ENCODE measurements around the gene HNRNPR. TPM values are rescaled to one million over a fixed set of nuclear protein-coding genes. Genes with fewer than 3 reads are reported as not detected.
A peak's percentile ranks its signal among the peaks of the same experiment; 100 is the strongest.

Gene HNRNPR
- total RNA-seq, 1 donor: 81.9 TPM

- H3K4me1 ChIP-seq (ENCODE audit: insufficient read depth, low read length): no peaks in the 10 kb centered on the region
- H3K27me3 ChIP-seq (ENCODE audit: insufficient read depth, low read length): no peaks in the 10 kb centered on the region
- peaks cover 30% of the 10 kb centered on the region for H3K9me3 ChIP-seq (ENCODE audit: low read depth, low read length)
- H3K4me3 ChIP-seq (ENCODE audit: low read length): no peak overlapping the region
These were observed 13.2 kb upstream of the HNRNPR start for GRCh38 chr1:23357138-23357908.

DNA sequence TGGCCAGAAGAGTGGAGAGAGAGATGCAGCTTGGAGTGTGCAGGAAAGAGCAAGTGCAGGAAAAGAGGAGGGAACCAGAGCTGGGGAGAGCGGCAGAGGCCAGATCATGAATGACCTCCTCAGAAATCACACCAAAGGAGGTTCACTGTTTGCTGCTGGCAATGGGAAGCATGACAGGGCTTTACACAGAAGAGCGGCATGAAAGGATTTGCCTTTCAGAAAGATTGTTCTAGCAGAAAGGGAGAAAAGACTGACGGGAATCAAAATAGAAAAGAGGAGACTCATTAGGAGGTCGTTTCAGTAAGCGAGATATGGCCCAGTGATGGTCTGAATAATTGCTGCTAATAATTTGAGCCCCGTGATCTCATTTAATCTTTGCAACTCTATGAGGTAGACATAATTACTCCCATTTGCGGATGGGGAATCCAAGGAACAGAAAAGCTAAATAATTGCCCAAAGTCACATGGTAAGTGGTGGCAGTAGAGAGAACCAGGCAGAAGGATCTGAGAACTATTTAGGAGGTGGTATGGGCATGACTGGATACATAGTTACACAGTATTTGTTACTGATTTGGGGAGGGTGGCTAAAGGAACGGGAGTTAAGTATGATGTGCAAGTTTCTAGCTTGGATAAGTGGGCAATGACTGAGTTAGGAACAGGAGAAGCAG is 12.5 kb upstream of the HNRNPR start:
- Histone ChIP-seq H3K4me1 (ENCODE audit: insufficient read depth, low read length) (no peaks in the 10 kb centered on the region), H3K27me3 (ENCODE audit: insufficient read depth, low read length) (no peaks in the 10 kb centered on the region), H3K9me3 (ENCODE audit: low read depth, low read length) (peaks cover 23% of the 10 kb centered on the region), H3K4me3 (ENCODE audit: low read length) (no peak overlapping the region)

DNA sequence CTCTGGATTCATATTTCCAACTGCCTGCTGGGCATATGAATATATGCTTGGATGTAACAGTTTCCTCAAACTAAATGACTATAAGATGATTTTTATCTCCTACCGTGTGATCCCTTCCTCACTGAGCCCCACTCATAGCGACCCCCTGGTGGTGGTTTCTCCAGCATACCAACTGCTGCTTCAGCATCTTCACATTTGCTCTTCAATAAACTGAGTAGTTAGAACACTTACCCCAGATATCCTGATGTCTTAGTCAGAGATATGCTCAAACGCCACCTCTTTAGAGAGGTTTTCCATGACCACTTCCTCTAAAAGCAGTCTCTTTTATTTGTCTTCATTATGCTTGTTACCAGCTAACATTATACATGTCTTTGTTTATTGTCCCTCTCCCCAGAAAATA is 10.2 kb upstream of the HNRNPR start:
- Histone ChIP-seq H3K4me1 (ENCODE audit: insufficient read depth, low read length) (no peaks in the 10 kb centered on the region), H3K4me3 (ENCODE audit: low read length) (no peak overlapping the region), H3K9me3 (ENCODE audit: low read depth, low read length) (no peaks in the 10 kb centered on the region), H3K27me3 (ENCODE audit: insufficient read depth, low read length) (no peaks in the 10 kb centered on the region)

GRCh38 chr1:23352096-23352695 is 8.1 kb upstream of the HNRNPR start:
- Histone ChIP-seq H3K9me3 (ENCODE audit: low read depth, low read length) (no peaks in the 10 kb centered on the region), H3K27me3 (ENCODE audit: insufficient read depth, low read length) (no peaks in the 10 kb centered on the region), H3K4me3 (ENCODE audit: low read length) (no peak overlapping the region), H3K4me1 (ENCODE audit: insufficient read depth, low read length) (no peaks in the 10 kb centered on the region)

- H3K27me3 ChIP-seq (ENCODE audit: insufficient read depth, low read length): no peaks in the 10 kb centered on the region
- peaks cover 30% of the 10 kb centered on the region for H3K4me1 ChIP-seq (ENCODE audit: insufficient read depth, low read length)
- no peaks in the 10 kb centered on the region for H3K9me3 ChIP-seq (ENCODE audit: low read depth, low read length)
- H3K4me3 ChIP-seq (ENCODE audit: low read length): no peak overlapping the region
These were observed 1.8 kb upstream of the HNRNPR start for GRCh38 chr1:23345920-23346319.

GRCh38 chr1:23344987-23345472 is 946 bp upstream of the HNRNPR start:
- peak overlapping the region; percentile 60 for H3K4me3 ChIP-seq (ENCODE audit: low read length)

DNA sequence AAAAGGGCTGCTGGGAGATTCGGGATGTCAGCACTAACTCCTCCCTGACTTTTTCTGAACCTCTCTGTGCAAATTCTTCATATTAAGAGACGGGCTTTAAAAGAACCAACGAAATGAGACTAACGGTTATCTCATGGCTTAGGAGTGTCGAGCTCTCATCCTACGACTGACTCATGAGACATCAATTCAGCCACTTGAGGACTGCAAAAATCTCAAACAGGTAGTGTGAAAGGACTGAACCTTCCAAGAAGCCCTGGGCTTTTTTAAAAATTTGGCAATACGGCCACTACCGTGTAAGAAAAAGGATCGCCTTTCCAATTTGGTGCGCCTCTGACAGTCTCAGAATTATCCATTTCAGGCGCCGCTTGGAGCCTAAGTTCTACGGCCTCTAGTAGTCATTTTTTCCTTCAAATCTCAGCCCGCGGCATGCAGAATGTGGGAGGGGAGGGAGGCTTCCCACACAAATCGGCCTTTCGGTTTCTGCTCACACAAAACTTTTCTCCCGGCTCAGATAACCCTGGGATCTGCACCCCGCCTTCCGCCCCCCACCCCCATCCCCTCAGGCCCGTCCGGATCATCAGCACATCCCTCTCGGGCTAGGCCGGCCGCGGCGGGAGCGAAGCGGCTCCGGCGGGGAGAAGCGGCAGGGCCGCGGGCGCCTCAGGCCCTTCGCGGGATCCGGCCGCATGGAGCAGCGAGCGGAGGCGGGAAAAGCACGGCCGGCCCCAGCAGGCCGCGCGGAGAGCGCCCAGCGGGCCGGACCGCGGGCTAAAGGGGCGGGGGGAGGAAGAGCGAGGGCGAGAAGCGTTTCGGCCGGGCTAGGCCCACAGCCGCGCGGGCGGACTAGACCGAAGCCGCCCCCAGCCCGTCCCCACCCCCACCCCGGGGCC is 618 bp downstream of the HNRNPR start:
- H3K4me1 ChIP-seq (ENCODE audit: insufficient read depth, low read length): peaks cover 33% of the 10 kb centered on the region
- H3K9me3 ChIP-seq (ENCODE audit: low read depth, low read length): no peaks in the 10 kb centered on the region
- H3K27me3 ChIP-seq (ENCODE audit: insufficient read depth, low read length): no peaks in the 10 kb centered on the region
- peak overlapping the region; percentile 60 for H3K4me3 ChIP-seq (ENCODE audit: low read length)

More at GRCh38 chr1:23344987-23345472, 946 bp upstream of the HNRNPR start:
- peaks cover 30% of the 10 kb centered on the region for H3K4me1 ChIP-seq (ENCODE audit: insufficient read depth, low read length)
- H3K9me3 ChIP-seq (ENCODE audit: low read depth, low read length): no peaks in the 10 kb centered on the region
- H3K27me3 ChIP-seq (ENCODE audit: insufficient read depth, low read length): no peaks in the 10 kb centered on the region

DNA sequence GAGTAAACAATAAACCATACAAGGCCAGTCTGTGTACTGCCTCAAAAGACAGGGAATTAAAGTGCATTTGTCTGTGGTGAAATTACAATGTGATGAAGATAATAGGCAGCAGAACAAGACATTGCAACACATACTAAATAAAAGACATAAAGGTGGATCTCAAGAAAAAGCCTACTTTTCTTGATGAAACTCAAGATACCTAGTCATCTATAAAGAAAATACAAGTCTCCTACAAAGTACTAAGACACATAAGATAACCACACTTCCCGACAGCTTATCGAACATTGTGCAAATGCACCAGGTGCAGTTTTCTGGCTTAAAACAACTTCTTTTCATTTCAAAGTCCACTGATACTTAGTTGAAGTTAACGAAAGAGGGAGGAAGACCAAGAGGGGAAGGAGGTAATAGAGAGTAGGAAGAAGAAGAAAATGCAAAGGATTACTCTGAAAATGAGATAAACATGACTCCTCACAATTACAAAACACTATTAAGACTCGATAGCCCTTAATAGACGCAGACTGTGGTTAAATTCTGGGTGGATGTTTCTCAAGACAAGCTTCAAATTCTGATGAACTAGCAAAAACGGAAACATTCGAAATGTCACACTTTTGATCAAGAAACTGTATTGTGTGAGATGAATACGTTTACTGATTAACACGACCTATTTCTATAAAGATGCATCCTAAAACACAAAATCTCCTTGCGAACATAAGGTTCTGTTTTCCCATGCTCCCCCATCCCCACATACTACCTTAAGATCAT is 2.0 kb downstream of the HNRNPR start:
- no peaks in the 10 kb centered on the region for H3K9me3 ChIP-seq (ENCODE audit: low read depth, low read length)
- peak overlapping the region; percentile 10 for H3K4me3 ChIP-seq (ENCODE audit: low read length)
- peaks cover 33% of the 10 kb centered on the region for H3K4me1 ChIP-seq (ENCODE audit: insufficient read depth, low read length)
- H3K27me3 ChIP-seq (ENCODE audit: insufficient read depth, low read length): no peaks in the 10 kb centered on the region

DNA sequence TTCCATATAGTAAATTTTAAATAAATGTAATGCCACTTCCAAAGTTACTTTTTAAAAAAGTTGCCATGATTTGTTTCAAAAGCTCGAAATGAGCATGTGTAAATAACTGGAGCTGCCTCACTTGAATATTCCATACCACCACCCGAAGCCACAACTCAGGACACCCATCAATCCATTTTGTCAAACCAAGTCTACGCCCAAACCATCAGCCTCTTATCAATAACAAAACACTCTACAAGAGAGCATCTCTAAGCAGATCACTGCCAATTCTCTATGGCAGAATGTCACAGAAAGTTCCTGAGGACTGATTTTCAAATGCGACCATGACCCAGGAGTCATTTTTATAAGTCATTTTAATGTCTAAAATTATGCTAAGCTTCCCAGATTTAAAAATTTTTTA is 4.5 kb downstream of the HNRNPR start:
- Histone ChIP-seq H3K4me1 (ENCODE audit: insufficient read depth, low read length) (peaks cover 26% of the 10 kb centered on the region), H3K4me3 (ENCODE audit: low read length) (no peak overlapping the region), H3K27me3 (ENCODE audit: insufficient read depth, low read length) (no peaks in the 10 kb centered on the region), H3K9me3 (ENCODE audit: low read depth, low read length) (no peaks in the 10 kb centered on the region)

DNA sequence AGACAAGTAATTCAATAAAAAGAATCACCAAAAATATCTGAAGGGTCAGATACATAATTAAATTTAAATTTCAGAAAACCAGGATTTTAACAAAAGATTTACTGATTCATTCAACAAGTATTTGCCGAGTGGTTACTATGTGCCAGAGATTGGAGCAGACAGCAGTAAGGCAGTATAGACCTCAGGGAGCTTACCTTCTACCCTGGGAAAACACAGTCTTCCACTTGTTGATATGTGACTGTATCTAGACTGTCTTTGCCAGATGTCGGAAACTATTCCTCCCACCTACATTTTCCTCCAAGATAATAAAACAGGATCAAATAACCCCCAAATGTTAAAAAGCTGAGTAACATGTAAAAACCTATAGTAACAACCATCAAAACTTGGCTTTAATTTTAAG is 6.2 kb downstream of the HNRNPR start:
- Histone ChIP-seq H3K4me1 (ENCODE audit: insufficient read depth, low read length) (peaks cover 21% of the 10 kb centered on the region), H3K27me3 (ENCODE audit: insufficient read depth, low read length) (no peaks in the 10 kb centered on the region), H3K9me3 (ENCODE audit: low read depth, low read length) (no peaks in the 10 kb centered on the region), H3K4me3 (ENCODE audit: low read length) (no peak overlapping the region)

DNA sequence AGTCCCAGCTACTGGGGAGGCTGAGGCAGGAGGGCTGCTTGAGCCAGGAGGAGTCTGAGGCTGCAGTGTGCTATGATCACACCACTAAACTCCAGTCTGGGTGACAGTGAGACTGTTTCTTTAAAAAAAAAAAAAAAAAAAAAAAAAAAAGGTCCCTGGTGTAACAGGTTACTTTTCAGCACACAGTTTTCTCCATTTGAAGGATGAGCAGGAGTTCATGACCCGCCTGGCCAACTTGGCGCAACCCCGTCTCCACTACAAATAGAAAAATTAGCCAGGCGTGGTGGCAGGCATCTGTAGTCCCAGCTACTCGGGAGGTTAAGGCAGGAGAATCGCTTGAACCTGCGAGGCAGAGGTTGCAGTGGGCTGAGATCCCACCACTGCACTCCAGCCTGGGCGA is 12.4 kb downstream of the HNRNPR start:
- no peaks in the 10 kb centered on the region for H3K27me3 ChIP-seq (ENCODE audit: insufficient read depth, low read length)
- H3K4me1 ChIP-seq (ENCODE audit: insufficient read depth, low read length): no peaks in the 10 kb centered on the region
- H3K9me3 ChIP-seq (ENCODE audit: low read depth, low read length): no peaks in the 10 kb centered on the region
- H3K4me3 ChIP-seq (ENCODE audit: low read length): no peak overlapping the region

GRCh38 chr1:23330846-23331245 is 13.2 kb downstream of the HNRNPR start:
- Histone ChIP-seq H3K4me3 (ENCODE audit: low read length) (no peak overlapping the region), H3K9me3 (ENCODE audit: low read depth, low read length) (no peaks in the 10 kb centered on the region), H3K4me1 (ENCODE audit: insufficient read depth, low read length) (no peaks in the 10 kb centered on the region), H3K27me3 (ENCODE audit: insufficient read depth, low read length) (no peaks in the 10 kb centered on the region)

DNA sequence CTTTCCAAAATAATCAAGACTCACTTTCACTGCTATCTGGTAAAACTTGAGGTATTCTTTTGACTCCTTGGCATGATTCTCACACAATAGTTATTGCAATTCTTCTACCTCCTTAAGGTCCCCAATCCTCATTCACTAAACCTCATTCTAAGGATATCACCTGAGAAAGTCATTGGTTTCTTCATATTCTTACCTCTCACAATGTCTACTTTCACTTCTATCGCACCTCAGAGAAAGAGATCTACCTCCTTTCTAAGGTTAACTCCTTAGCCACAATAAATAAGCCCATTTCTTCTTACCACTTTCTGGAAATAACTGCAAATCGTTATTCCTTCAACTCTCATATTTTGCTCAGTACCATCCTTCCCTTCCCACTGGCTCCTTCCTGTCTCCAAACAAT is 18.7 kb downstream of the HNRNPR start:
- Histone ChIP-seq H3K4me1 (ENCODE audit: insufficient read depth, low read length) (no peaks in the 10 kb centered on the region), H3K9me3 (ENCODE audit: low read depth, low read length) (no peaks in the 10 kb centered on the region), H3K4me3 (ENCODE audit: low read length) (no peak overlapping the region), H3K27me3 (ENCODE audit: insufficient read depth, low read length) (no peaks in the 10 kb centered on the region)

- Histone ChIP-seq H3K4me1 (ENCODE audit: insufficient read depth, low read length) (no peaks in the 10 kb centered on the region), H3K9me3 (ENCODE audit: low read depth, low read length) (no peaks in the 10 kb centered on the region), H3K27me3 (ENCODE audit: insufficient read depth, low read length) (no peaks in the 10 kb centered on the region), H3K4me3 (ENCODE audit: low read length) (no peak overlapping the region)
These were observed 21.3 kb downstream of the HNRNPR start for GRCh38 chr1:23322770-23323169.
